SK-N-MC (cell line): ENCODE measurements around the gene GAL.

Experiments
- DNase-seq: peaks from one replicate; pipeline ENCODE4 v3.0.0-alpha.2; 2011; ENCODE audit warnings: low read depth, low spot score
- H3K27ac ChIP-seq: fragments of 200-600 bp; sonication (generic); 2 replicates; pipeline ENCODE4 v1.5.1; 2016; ENCODE audit warnings: mixed run types
- H3K36me3 ChIP-seq: fragments of 200-600 bp; sonication (generic); 2 replicates; pipeline ENCODE4 v1.6.1; 2017; ENCODE audit warnings: antibody characterized with exemption, low read length, mixed read lengths; ENCODE audit not compliant: insufficient read depth
- H3K4me3 ChIP-seq: fragments of 200-600 bp; sonication (generic); 2 replicates; pipeline ENCODE4 v1.5.1; 2016
- H3K9ac ChIP-seq: fragments of 200-600 bp; sonication (generic); 2 replicates; pipeline ENCODE4 v1.8.0; 2017; ENCODE audit warnings: mixed run types, mixed read lengths; ENCODE audit not compliant: insufficient read length
- H3K9me3 ChIP-seq: fragments of 200-600 bp; sonication (generic); 2 replicates; pipeline ENCODE4 v1.6.1; 2017; ENCODE audit warnings: low read depth, mild to moderate bottlenecking, antibody characterized with exemption, low read length, moderate library complexity, mixed read lengths
- EZH2 ChIP-seq: fragments of 200-600 bp; sonication (generic); IDR thresholded peaks from one replicate; pipeline ENCODE4 v1.6.1; 2017; ENCODE audit warnings: antibody characterized with exemption
- FOXP2 ChIP-seq: optimal IDR thresholded peaks from 2 replicates; pipeline ENCODE3; 2011; ENCODE audit warnings: mild to moderate bottlenecking, moderate library complexity; ENCODE audit not compliant: insufficient read depth; ENCODE audit errors: extremely low read length, control extremely low read depth
- POLR2AphosphoS5 ChIP-seq: IDR thresholded peaks from 2 replicates; pipeline ENCODE4 v1.6.1; 2012; ENCODE audit warnings: mild to moderate bottlenecking, low read depth, low read length, borderline replicate concordance

Gene GAL

GRCh38 chr11:68664141-68664540, 20.2 kb upstream of the GAL start:
- Histone ChIP-seq H3K4me3 (no peak overlapping the region), H3K9me3 (no peaks in the 10 kb centered on the region), H3K9ac (no peak overlapping the region), H3K27ac (no peak overlapping the region), H3K36me3 (no peaks in the 10 kb centered on the region)
- TF ChIP-seq EZH2 (no peak), POLR2AphosphoS5 (no peak), FOXP2 (no peak)
- DNase-seq: no peak

DNA sequence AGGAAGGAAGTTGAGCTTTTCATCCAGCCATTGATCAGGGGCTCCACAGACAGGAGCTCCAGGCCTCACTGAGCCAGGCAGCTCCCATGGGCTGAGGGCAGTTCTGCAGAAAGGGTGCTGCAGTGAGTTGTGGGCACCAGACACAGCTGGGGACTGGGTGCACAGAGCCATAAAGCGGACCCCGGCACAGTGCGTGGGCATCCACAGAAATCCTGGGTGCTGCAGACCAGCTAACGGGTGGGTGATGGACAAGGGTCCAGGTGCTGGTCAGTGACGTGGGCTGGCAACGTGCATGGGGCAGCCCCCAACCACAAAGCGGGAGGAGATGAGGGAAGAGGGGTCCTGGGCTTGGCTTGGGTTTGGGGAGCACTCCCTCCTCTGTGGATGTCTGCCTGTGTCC, 19.4 kb upstream of the GAL start:
- Histone ChIP-seq H3K27ac (no peak overlapping the region), H3K9ac (no peak overlapping the region), H3K4me3 (no peak overlapping the region), H3K9me3 (no peaks in the 10 kb centered on the region), H3K36me3 (no peaks in the 10 kb centered on the region)
- DNase-seq: no peak
- no peak for TF ChIP-seq POLR2AphosphoS5
- TF ChIP-seq FOXP2: no peak
- TF ChIP-seq EZH2: no peak

DNA sequence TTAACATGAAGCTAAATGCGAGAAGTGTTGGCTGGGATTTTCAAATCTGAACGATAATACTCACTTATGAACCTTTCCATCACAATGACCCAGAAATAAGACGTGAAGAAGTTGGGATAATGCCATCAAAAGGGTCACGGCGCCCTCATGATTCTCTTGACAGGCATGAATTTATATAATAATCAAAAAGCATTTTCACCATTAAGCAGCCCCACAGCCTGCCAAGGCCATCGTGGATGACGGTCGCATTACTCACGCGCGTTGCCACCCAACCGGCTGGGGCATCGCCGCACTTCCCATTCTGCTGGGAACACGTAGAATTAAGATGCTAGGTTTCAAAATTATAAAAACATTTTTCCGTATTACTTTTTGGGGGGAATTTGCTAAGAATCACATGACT, 18.9 kb upstream of the GAL start:
- TF ChIP-seq POLR2AphosphoS5: no peak
- no peak for TF ChIP-seq FOXP2
- no peak for TF ChIP-seq EZH2
- DNase-seq: no peak
- Histone ChIP-seq H3K36me3 (no peaks in the 10 kb centered on the region), H3K4me3 (no peak overlapping the region), H3K9me3 (no peaks in the 10 kb centered on the region), H3K9ac (no peak overlapping the region), H3K27ac (no peak overlapping the region)

DNA sequence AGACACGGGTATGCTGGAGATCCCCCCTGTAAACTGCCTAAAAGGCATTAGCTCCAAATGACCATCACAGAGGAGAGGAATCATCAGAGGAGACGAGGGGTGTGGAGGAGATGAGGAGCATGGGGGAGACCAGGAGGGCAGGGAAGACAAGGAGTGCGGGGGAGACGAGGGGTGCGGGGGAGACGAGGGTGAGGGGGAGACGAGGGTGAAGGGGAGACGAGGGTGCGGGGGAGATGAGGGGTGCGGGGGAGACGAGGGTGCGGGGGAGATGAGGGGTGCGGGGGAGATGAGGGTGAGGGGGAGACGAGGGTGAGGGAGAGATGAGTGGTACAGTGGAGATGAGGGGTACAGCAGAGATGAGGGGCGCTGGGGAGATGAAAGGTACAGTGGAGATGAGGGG, 17.5 kb upstream of the GAL start:
- no peak for DNase-seq
- TF ChIP-seq POLR2AphosphoS5: no peak
- no peak for TF ChIP-seq FOXP2
- no peak for TF ChIP-seq EZH2

GRCh38 chr11:68667511-68668500, 16.5 kb upstream of the GAL start:
- H3K4me3 ChIP-seq: no peak overlapping the region

More for the DNA sequence above, 17.5 kb upstream of the GAL start:
- Histone ChIP-seq H3K9me3 (no peaks in the 10 kb centered on the region), H3K36me3 (no peaks in the 10 kb centered on the region), H3K4me3 (no peak overlapping the region), H3K27ac (no peak overlapping the region), H3K9ac (no peak overlapping the region)

DNA sequence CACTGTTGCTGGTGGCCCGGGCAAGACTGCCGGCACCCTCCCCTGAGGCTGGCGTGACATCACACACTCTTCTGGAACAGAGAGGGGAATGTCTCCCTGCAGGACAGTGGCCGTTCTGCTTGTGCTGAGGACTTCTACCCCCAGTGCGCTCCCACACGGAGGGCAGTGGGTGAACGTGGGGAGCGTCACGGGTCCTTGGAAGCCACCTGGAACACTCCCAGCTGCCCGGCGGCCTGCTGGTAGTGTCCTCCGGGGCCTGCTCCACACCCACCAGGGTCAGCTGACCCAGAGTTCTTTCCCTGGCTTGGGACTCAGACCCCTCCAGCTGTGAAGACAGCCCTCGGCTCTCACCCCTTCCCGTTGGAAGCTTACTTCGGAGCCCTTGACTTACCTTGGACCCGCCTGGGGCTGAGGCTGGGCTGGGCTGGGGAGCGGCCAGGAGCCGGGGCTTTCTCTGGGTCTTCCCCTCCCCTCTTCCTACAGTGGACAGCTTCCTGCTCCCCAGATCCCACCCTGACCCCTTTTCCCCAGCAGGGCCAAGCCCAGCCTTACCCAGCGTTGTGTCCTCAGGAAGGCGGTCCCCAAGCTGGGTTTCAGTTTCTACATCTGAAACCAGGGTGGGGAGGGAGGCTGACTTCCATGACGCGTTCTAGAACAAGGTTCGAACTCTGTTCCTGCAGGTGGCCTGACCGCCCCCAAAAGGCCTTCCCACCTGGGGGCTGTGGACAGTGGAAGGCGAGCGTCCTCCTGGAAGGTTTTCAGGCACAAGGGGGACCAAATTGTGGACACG, 14.8 kb upstream of the GAL start:
- no peak overlapping the region for H3K27ac ChIP-seq
- H3K9ac ChIP-seq: no peak overlapping the region
- no peak for TF ChIP-seq POLR2AphosphoS5
- no peak for TF ChIP-seq EZH2
- TF ChIP-seq FOXP2: no peak
- no peak for DNase-seq
- H3K36me3 ChIP-seq: no peaks in the 10 kb centered on the region
- H3K4me3 ChIP-seq: no peak overlapping the region
- H3K9me3 ChIP-seq: no peaks in the 10 kb centered on the region

More at GRCh38 chr11:68667511-68668500, 16.5 kb upstream of the GAL start:
- H3K27ac ChIP-seq: no peak overlapping the region
- no peaks in the 10 kb centered on the region for H3K36me3 ChIP-seq
- no peak overlapping the region for H3K9ac ChIP-seq
- H3K9me3 ChIP-seq: no peaks in the 10 kb centered on the region
- DNase-seq: no peak
- TF ChIP-seq EZH2 (no peak), FOXP2 (no peak), POLR2AphosphoS5 (no peak)

- Histone ChIP-seq H3K27ac (no peak overlapping the region), H3K9ac (no peak overlapping the region), H3K4me3 (no peak overlapping the region), H3K9me3 (no peaks in the 10 kb centered on the region), H3K36me3 (no peaks in the 10 kb centered on the region)
- no peak for TF ChIP-seq EZH2
- no peak for DNase-seq
Measured at GRCh38 chr11:68670208-68670992, 13.9 kb upstream of the GAL start.

DNA sequence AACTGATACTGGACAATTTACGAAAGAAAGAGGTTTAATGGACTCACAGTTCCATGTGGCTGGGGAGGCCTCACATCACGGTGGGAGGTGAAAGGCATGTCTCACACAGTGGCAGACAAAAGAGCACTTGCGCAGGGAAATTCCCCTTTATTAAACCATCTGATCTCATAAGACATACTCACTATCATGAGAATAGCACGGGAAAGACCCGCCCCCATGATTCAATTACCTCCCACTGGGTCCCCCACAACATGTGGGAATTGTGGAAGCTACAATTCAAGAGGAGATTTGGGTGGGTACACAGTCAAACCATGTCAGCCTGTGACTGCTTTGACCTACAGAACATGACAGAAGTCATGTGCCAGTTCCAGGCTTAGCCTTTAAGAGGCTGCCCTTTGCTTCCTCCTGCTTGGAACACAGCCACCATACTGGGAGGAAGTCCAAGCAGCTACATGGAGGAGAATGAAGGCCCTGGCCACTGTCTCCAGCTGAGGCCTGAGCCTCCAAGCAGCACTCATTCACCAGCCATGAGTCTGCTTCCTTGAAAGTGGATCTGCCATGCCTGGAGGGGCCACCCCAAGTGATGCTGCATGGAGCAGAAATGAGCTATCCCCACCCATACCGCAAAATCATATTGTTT, 10.9 kb upstream of the GAL start:
- Histone ChIP-seq H3K36me3 (no peaks in the 10 kb centered on the region), H3K9me3 (no peaks in the 10 kb centered on the region), H3K27ac (no peak overlapping the region), H3K9ac (no peak overlapping the region), H3K4me3 (no peak overlapping the region)
- TF ChIP-seq POLR2AphosphoS5: no peak
- TF ChIP-seq FOXP2: no peak
- TF ChIP-seq EZH2: no peak
- no peak for DNase-seq
